ENCODE measurements around the gene PGM2. TPM values are rescaled to one million over a fixed set of nuclear protein-coding genes. Genes with fewer than 3 reads are reported as not detected.

Gene PGM2
- total RNA-seq, 2 donors from 2014 or later, result 21.5 to 25.1 TPM

DNA sequence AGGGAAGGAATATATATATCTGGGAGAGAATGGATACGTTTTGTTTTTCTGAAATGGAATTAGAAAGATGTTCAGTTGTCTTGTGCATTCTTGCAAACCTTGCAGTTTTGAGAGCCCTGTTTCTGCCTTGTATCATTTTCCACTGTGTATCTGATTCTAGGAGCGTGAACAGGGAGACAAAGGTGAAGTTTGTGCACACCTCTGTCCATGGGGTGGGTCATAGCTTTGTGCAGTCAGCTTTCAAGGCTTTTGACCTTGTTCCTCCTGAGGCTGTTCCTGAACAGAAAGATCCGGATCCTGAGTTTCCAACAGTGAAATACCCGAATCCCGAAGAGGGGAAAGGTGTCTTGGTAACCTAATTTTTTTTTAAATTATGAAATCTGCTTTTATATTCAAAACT lies 17.7 kb downstream of the PGM2 start:
- Mint-ChIP-seq H3K27me3 (ENCODE audit: insufficient read depth) (no peaks in the 10 kb centered on the region), H3K36me3 (ENCODE audit: low read depth) (peaks cover 40% of the 10 kb centered on the region), H3K27ac (no peak overlapping the region), H3K4me1 (no peaks in the 10 kb centered on the region), H3K4me3 (no peak overlapping the region), H3K9me3 (no peaks in the 10 kb centered on the region)
- no peaks in the 10 kb centered on the region for H3K4me1 ChIP-seq (ENCODE audit: control insufficient read depth, insufficient read depth, low read length)
- TF ChIP-seq, protein P1, sequence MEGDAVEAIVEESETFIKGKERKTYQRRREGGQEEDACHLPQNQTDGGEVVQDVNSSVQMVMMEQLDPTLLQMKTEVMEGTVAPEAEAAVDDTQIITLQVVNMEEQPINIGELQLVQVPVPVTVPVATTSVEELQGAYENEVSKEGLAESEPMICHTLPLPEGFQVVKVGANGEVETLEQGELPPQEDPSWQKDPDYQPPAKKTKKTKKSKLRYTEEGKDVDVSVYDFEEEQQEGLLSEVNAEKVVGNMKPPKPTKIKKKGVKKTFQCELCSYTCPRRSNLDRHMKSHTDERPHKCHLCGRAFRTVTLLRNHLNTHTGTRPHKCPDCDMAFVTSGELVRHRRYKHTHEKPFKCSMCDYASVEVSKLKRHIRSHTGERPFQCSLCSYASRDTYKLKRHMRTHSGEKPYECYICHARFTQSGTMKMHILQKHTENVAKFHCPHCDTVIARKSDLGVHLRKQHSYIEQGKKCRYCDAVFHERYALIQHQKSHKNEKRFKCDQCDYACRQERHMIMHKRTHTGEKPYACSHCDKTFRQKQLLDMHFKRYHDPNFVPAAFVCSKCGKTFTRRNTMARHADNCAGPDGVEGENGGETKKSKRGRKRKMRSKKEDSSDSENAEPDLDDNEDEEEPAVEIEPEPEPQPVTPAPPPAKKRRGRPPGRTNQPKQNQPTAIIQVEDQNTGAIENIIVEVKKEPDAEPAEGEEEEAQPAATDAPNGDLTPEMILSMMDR (conservative IDR thresholded peaks at IDR 0.05), result no peak
- no peak overlapping the region for H3K9ac ChIP-seq (ENCODE audit: extremely low read depth, low read length, poor library complexity, severe bottlenecking)
- DNase-seq, result no peak
- H3K4me3 ChIP-seq (ENCODE audit: low read length), result no peak overlapping the region
- H3K27ac ChIP-seq (ENCODE audit: low read depth, low read length), result no peak overlapping the region
- H3K27me3 ChIP-seq (ENCODE audit: control insufficient read depth, insufficient read depth, low read length, poor library complexity, severe bottlenecking), result no peaks in the 10 kb centered on the region
- peaks cover 58% of the 10 kb centered on the region for H3K36me3 ChIP-seq (ENCODE audit: control insufficient read depth, insufficient read depth, low read length)
- no peaks in the 10 kb centered on the region for H3K9me3 ChIP-seq (ENCODE audit: control insufficient read depth, low read length)
- WGBS, 2 experiments (ENCODE audit: insufficient coverage in 1 of 2, insufficient read length in 1 of 2), result 95 to 100% methylated on average over 2 to 5 of the region's 5 CpGs

DNA sequence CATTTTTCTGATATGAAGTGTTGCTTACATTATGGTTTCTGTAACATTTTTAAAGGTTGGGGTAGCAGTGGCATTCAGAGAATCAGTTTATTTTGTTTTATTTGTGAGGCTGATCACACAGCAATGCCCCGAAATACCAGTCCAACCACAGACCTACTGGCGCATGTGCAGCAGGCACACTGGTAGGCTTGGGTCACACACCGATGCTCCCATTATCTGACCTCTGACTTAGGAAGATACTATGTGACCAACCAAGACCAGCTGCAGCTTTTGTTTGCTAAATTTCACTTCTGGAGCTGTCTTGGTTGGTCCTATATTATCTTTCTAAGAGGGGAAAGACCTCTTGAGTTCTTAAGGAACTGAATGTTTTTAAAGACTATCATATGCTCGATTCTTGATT lies 18.7 kb downstream of the PGM2 start:
- H3K27ac Mint-ChIP-seq, result no peak overlapping the region
- peaks cover 36% of the 10 kb centered on the region for H3K36me3 Mint-ChIP-seq (ENCODE audit: low read depth)
- DNase-seq, result no peak
- H3K9me3 ChIP-seq (ENCODE audit: control insufficient read depth, low read length), result no peaks in the 10 kb centered on the region
- no peak overlapping the region for H3K9ac ChIP-seq (ENCODE audit: extremely low read depth, low read length, poor library complexity, severe bottlenecking)
- H3K27me3 Mint-ChIP-seq (ENCODE audit: insufficient read depth), result no peaks in the 10 kb centered on the region
- 92 to 100% methylated on average over 2 to 4 of the region's 4 CpGs for WGBS, 2 experiments (ENCODE audit: insufficient coverage in 1 of 2, insufficient read length in 1 of 2)
- TF ChIP-seq, protein P1 (conservative IDR thresholded peaks at IDR 0.05), result no peak
- H3K4me3 ChIP-seq (ENCODE audit: low read length), result no peak overlapping the region
- H3K4me3 Mint-ChIP-seq, result no peak overlapping the region
- H3K27me3 ChIP-seq (ENCODE audit: control insufficient read depth, insufficient read depth, low read length, poor library complexity, severe bottlenecking), result no peaks in the 10 kb centered on the region
- no peaks in the 10 kb centered on the region for H3K4me1 Mint-ChIP-seq
- no peaks in the 10 kb centered on the region for H3K9me3 Mint-ChIP-seq
- no peaks in the 10 kb centered on the region for H3K4me1 ChIP-seq (ENCODE audit: control insufficient read depth, insufficient read depth, low read length)
- peaks cover 52% of the 10 kb centered on the region for H3K36me3 ChIP-seq (ENCODE audit: control insufficient read depth, insufficient read depth, low read length)
- no peak overlapping the region for H3K27ac ChIP-seq (ENCODE audit: low read depth, low read length)

DNA sequence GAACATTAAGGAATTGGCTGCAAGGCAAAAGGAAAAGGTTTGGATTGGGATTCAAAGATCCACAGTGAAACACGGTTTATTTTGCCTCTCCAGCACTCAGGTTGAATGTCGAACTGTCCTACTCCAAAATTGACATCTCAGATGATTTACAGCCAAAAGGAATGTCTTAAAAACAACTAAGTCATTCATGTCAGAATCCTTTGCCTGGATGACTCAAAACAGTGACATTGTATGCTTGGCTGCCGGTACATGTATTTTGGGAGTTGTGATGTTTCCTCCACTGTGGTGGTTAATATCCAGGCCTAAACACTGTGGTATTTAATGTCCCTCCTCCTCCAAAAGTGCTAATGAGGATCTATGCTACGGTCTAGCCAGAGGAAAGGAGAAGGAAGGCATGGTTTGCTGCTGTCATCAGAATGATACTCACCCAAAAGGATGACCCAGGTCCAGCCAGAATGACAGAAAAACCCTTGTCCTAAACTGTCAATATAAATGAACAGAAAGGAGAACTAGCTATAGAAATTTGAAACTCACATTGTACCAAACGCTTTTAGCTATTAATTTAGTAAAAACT lies 20.9 kb downstream of the PGM2 start:
- Histone ChIP-seq H3K36me3 (ENCODE audit: control insufficient read depth, insufficient read depth, low read length) (peaks cover 45% of the 10 kb centered on the region), H3K27me3 (ENCODE audit: control insufficient read depth, insufficient read depth, low read length, poor library complexity, severe bottlenecking) (no peaks in the 10 kb centered on the region), H3K4me1 (ENCODE audit: control insufficient read depth, insufficient read depth, low read length) (no peaks in the 10 kb centered on the region), H3K9ac (ENCODE audit: extremely low read depth, low read length, poor library complexity, severe bottlenecking) (no peak overlapping the region), H3K4me3 (ENCODE audit: low read length) (no peak overlapping the region), H3K27ac (ENCODE audit: low read depth, low read length) (no peak overlapping the region), H3K9me3 (ENCODE audit: control insufficient read depth, low read length) (no peaks in the 10 kb centered on the region)
- no peaks in the 10 kb centered on the region for H3K27me3 Mint-ChIP-seq (ENCODE audit: insufficient read depth)
- no peaks in the 10 kb centered on the region for H3K9me3 Mint-ChIP-seq
- DNase-seq, result no peak
- 68 to 100% methylated on average over 3 to 4 of the region's 5 CpGs for WGBS, 2 experiments (ENCODE audit: insufficient coverage in 1 of 2, insufficient read length in 1 of 2)
- H3K4me3 Mint-ChIP-seq, result no peak overlapping the region
- no peak overlapping the region for H3K27ac Mint-ChIP-seq
- H3K36me3 Mint-ChIP-seq (ENCODE audit: low read depth), result peaks cover 36% of the 10 kb centered on the region
- TF ChIP-seq, protein P1 (conservative IDR thresholded peaks at IDR 0.05), result no peak
- no peaks in the 10 kb centered on the region for H3K4me1 Mint-ChIP-seq
